Stomach (tissue), 9 donors: ENCODE measurements around the gene BBOX1. TPM values are rescaled to one million over a fixed set of nuclear protein-coding genes. Genes with fewer than 3 reads are reported as not detected.
"Not testable (repeated sequence)": the region's sequence is repeated elsewhere in the genome, so short reads cannot be mapped to it uniquely, and the experiment has no call there.

Experiments used
- DNase-seq, 2 donors: peaks; one replicate each; pipeline versions ENCODE4 v3.0.0 to v3.0.0-alpha.2; 2013 to 2019
- H3K27ac ChIP-seq, 5 donors: fragments of 200-600 bp in 4 of 5; sonication (generic) in 4 of 5; one replicate each; pipeline ENCODE4 v1.5.1; 2013 to 2019; ENCODE audit warnings: mild to moderate bottlenecking in 1 of 5, moderate library complexity in 1 of 5
- H3K27me3 ChIP-seq, 3 donors: fragments of 200-600 bp; sonication (generic); one replicate each; pipeline ENCODE4 v1.5.1; 2017 to 2019; ENCODE audit warnings: mixed run types in 1 of 3
- H3K36me3 ChIP-seq, 4 donors: fragments of 200-600 bp; sonication (generic); 1 replicate in 3 of 4; 2 replicates in 1 of 4; pipeline ENCODE4 v1.5.1; 2016 to 2019
- H3K4me1 ChIP-seq, 4 donors: fragments of 200-600 bp; sonication (generic); one replicate each; pipeline ENCODE4 v1.5.1; 2016 to 2019
- H3K4me3 ChIP-seq, 4 donors: fragments of 200-600 bp; sonication (generic) in 3 of 4; one replicate each; pipeline ENCODE4 v1.5.1; 2016 to 2019; ENCODE audit warnings: mild to moderate bottlenecking in 1 of 4
- H3K9me3 ChIP-seq, 4 donors: fragments of 200-600 bp; sonication (generic); one replicate each; pipeline ENCODE4 v1.5.1; 2016 to 2019
- EP300 ChIP-seq: sonication (generic); formaldehyde crosslinking; IDR thresholded peaks from one replicate; pipeline ENCODE4 v1.6.1; 2017; ENCODE audit warnings: antibody characterized with exemption
- POLR2A ChIP-seq, 4 donors: fragments of 450-650 bp; IDR thresholded peaks; one replicate each; pipeline ENCODE4 v1.6.1; 2016; ENCODE audit warnings: antibody characterized with exemption in 4 of 4, control low read depth in 2 of 4, mild to moderate bottlenecking in 1 of 4, moderate library complexity in 1 of 4
- POLR2AphosphoS5 ChIP-seq, 3 donors: sonication (generic); formaldehyde crosslinking; IDR thresholded peaks; one replicate each; pipeline ENCODE4 v1.6.1; 2016; ENCODE audit warnings: antibody characterized with exemption in 3 of 3
- WGBS, 5 donors: extraction: QIAGEN DNeasy Blood & Tissue Kit in 3 of 5; methylation state at CpG; one replicate each; pipeline versions ENCODE4 v1.1.5 to v1.1.7; 2013 to 2018; 5-methylcytosine and 5-hydroxymethylcytosine counted together
- intact Hi-C: fragments of 100-400 bp; cut with DNase I; formaldehyde crosslinking; loops from one replicate; pipeline ENCODE4 v1.15.1; 2023; ENCODE audit warnings: low total_unique reads
- polyA plus RNA-seq, 3 donors: library from polyadenylated mRNA; stranded (reverse); fragments of 200-250 nt; gene quantifications; one replicate each; pipeline ENCODE4 v1.2.3, GENCODE V29; 2013
- total RNA-seq, 5 donors: library from RNA; depleted of rRNA; stranded (reverse); fragments of >200 nt; gene quantifications; one replicate each; pipeline versions ENCODE4 v1.1.0 to v1.2.3, GENCODE V29; 2014 to 2016
- TF ChIP-seq, protein P1 (sequence below), 7 experiments: fragments of 450-650 bp in 4 of 7; fragments of 200-600 bp in 3 of 7; sonication (generic) in 3 of 7; IDR thresholded peaks; one replicate each; pipeline ENCODE4 v1.5.1; 2016 to 2019; ENCODE audit warnings: antibody characterized with exemption in 7 of 7, control low read depth in 2 of 7, mild to moderate bottlenecking in 1 of 7
- donor health status: healthy with polysubstance abuse.
- donor health status: Bipolar disorder and iron deficiency.
- donor health status: healthy.

BBOX1 gene
- total and polyA plus RNA-seq, 8 donors, result 0.31 to 6.7 (median 3.8) TPM; not detected in 3

DNA sequence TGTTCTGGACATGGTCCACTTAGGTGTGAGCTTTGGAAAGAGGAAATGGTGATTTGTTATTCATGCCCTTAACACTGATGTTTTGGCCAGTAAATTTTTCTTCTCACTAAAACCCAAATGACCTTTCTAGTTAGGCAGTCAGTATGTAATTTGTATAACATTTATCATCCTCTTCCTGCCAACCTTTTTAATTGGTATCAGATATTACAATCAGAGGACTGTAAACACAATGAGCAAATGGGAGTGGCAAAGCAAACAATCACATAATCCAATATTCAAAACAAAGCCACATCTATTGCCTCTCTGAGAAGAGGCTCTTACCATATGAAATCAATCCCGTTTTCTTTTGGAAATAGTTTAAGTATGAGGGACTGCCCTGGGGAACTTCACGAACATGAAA, 49.1 kb downstream of the BBOX1 start:
- Histone ChIP-seq H3K36me3 (no peaks in the 10 kb centered on the region), H3K4me3 (no peak overlapping the region), H3K27ac (no peak overlapping the region), H3K4me1 (no peaks in the 10 kb centered on the region), H3K27me3 (no peaks in the 10 kb centered on the region), H3K9me3 (peaks cover 0 to 17% (median 10%) of the 10 kb centered on the region in 4 donors)
- DNase-seq, result no peak
- WGBS, 5 donors, result 73 to 88% (median 83%) methylated on average over 2 of the region's 2 CpGs
- no peak for TF ChIP-seq POLR2AphosphoS5 (IDR thresholded peaks at IDR 0.05)
- TF ChIP-seq POLR2A (IDR thresholded peaks at IDR 0.05), result no peak
- TF ChIP-seq EP300, result no peak
- TF ChIP-seq, protein P1, sequence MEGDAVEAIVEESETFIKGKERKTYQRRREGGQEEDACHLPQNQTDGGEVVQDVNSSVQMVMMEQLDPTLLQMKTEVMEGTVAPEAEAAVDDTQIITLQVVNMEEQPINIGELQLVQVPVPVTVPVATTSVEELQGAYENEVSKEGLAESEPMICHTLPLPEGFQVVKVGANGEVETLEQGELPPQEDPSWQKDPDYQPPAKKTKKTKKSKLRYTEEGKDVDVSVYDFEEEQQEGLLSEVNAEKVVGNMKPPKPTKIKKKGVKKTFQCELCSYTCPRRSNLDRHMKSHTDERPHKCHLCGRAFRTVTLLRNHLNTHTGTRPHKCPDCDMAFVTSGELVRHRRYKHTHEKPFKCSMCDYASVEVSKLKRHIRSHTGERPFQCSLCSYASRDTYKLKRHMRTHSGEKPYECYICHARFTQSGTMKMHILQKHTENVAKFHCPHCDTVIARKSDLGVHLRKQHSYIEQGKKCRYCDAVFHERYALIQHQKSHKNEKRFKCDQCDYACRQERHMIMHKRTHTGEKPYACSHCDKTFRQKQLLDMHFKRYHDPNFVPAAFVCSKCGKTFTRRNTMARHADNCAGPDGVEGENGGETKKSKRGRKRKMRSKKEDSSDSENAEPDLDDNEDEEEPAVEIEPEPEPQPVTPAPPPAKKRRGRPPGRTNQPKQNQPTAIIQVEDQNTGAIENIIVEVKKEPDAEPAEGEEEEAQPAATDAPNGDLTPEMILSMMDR (IDR thresholded peaks at IDR 0.05), result no peak
- intact Hi-C loops, result no loop called here

GRCh38 chr11:27090357-27090948, 49.8 kb downstream of the BBOX1 start:
- intact Hi-C loops, H3K27ac ChIP-seq, H3K36me3 ChIP-seq, H3K4me3 ChIP-seq, DNase-seq, H3K4me1 ChIP-seq, H3K27me3 ChIP-seq: not testable (repeated sequence)
- 62 to 84% (median 69%) methylated on average over 5 of the region's 5 CpGs for WGBS, 5 donors
- H3K9me3 ChIP-seq, result peaks cover 0 to 17% (median 10%) of the 10 kb centered on the region in 4 donors

- Histone ChIP-seq H3K36me3 (no peaks in the 10 kb centered on the region), H3K27me3 (no peaks in the 10 kb centered on the region), H3K4me3 (no peak overlapping the region), H3K27ac (no peak overlapping the region), H3K4me1 (no peaks in the 10 kb centered on the region), H3K9me3 (peaks cover 0 to 17% (median 10%) of the 10 kb centered on the region in 4 donors)
- intact Hi-C loops, result no loop called here
- TF ChIP-seq POLR2AphosphoS5 (IDR thresholded peaks at IDR 0.05) (no peak), POLR2A (IDR thresholded peaks at IDR 0.05) (no peak)
- TF ChIP-seq, protein P1 (IDR thresholded peaks at IDR 0.05), result no peak
- 33 to 63% (median 43%) methylated on average over 2 of the region's 2 CpGs for WGBS, 5 donors
- DNase-seq, result no peak
Observed at GRCh38 chr11:27094120-27094519, 53.5 kb downstream of the BBOX1 start.

- WGBS, 5 donors, result 44 to 67% (median 61%) methylated on average over 2 of the region's 2 CpGs
- H3K36me3 ChIP-seq, result no peaks in the 10 kb centered on the region
- intact Hi-C loops, result no loop called here
- peaks cover 0 to 13% (median 9%) of the 10 kb centered on the region in 4 donors for H3K9me3 ChIP-seq
- no peaks in the 10 kb centered on the region for H3K27me3 ChIP-seq
- TF ChIP-seq, protein P1 (IDR thresholded peaks at IDR 0.05), result no peak
- no peak for TF ChIP-seq EP300
- no peak for TF ChIP-seq POLR2AphosphoS5 (IDR thresholded peaks at IDR 0.05)
- TF ChIP-seq POLR2A (IDR thresholded peaks at IDR 0.05), result no peak
- H3K27ac ChIP-seq, result no peak overlapping the region
- no peaks in the 10 kb centered on the region for H3K4me1 ChIP-seq
- DNase-seq, result no peak
- H3K4me3 ChIP-seq, result no peak overlapping the region
Observed at GRCh38 chr11:27095059-27095458, 54.4 kb downstream of the BBOX1 start.

- 20 to 39% (median 27%) methylated on average over 1 of the region's 1 CpG for WGBS, 5 donors
- DNase-seq, result no peak
- no peak overlapping the region for H3K4me3 ChIP-seq
- TF ChIP-seq, protein P1 (IDR thresholded peaks at IDR 0.05), result no peak
- TF ChIP-seq POLR2AphosphoS5 (IDR thresholded peaks at IDR 0.05), result no peak
- no peak for TF ChIP-seq EP300
- TF ChIP-seq POLR2A (IDR thresholded peaks at IDR 0.05), result no peak
- H3K36me3 ChIP-seq, result no peaks in the 10 kb centered on the region
- no peaks in the 10 kb centered on the region for H3K4me1 ChIP-seq
- intact Hi-C loops, result no loop called here
- H3K27ac ChIP-seq, result no peak overlapping the region
- H3K27me3 ChIP-seq, result no peaks in the 10 kb centered on the region
- H3K9me3 ChIP-seq, result peaks cover 0 to 5% (median 2%) of the 10 kb centered on the region in 4 donors
Observed at GRCh38 chr11:27095887-27096286, 55.3 kb downstream of the BBOX1 start.
